Right cardiac atrium (tissue), 5 donors: ENCODE measurements around the gene UGT1A5. TPM values are rescaled to one million over a fixed set of nuclear protein-coding genes. Genes with fewer than 3 reads are reported as not detected.

Source experiments
- ATAC-seq, 2 donors: fragments of 200-7000 bp; cut with Tn5 transposase; one replicate each; pipeline versions ENCODE4 v1.8.0 to v1.9.1; 2020; ENCODE audit warnings: moderate library complexity in 2 of 2, mild to moderate bottlenecking in 1 of 2
- DNase-seq, 3 donors: peaks; one replicate each; pipeline ENCODE4 v3.0.0-alpha.2; 2020
- H3K27ac ChIP-seq: one replicate; pipeline ENCODE4 v1.5.1; 2013; ENCODE audit warnings: mild to moderate bottlenecking, low read length, control low read depth, moderate library complexity
- H3K27me3 ChIP-seq: one replicate; pipeline ENCODE4 v1.6.1; 2013; ENCODE audit not compliant: control insufficient read depth, insufficient read depth
- H3K4me1 ChIP-seq: one replicate; pipeline ENCODE4 v1.6.1; 2013; ENCODE audit warnings: low read length; ENCODE audit not compliant: control insufficient read depth, insufficient read depth
- H3K4me3 ChIP-seq: one replicate; pipeline ENCODE4 v1.5.1; 2013; ENCODE audit warnings: low read length, control low read depth
- H3K9me3 ChIP-seq: one replicate; pipeline ENCODE4 v1.6.1; 2013; ENCODE audit warnings: low read length; ENCODE audit not compliant: control insufficient read depth
- WGBS: extraction: QIAGEN DNeasy Blood & Tissue Kit; methylation state at CpG from one replicate; pipeline ENCODE4 v1.1.7; 2013; 5-methylcytosine and 5-hydroxymethylcytosine counted together
- intact Hi-C, 4 donors: fragments of 100-400 bp; cut with DNase I; formaldehyde crosslinking; loops; one replicate each; pipeline versions ENCODE4 v1.11.0 to v1.14.0; 2022 to 2023
- polyA plus RNA-seq: library from polyadenylated mRNA; stranded (reverse); fragments of 200-250 nt; gene quantifications from one replicate; pipeline ENCODE4 v1.2.3, GENCODE V29; 2013
- total RNA-seq, 4 donors: library from RNA; stranded (reverse); fragmentation: NEBNext Ultra II Directional; extraction: Animal tissue kit (Norgen Biotek cat#: 25700); gene quantifications; one replicate each; pipeline ENCODE4 v1.2.1, GENCODE V29; 2021
- donor health status: healthy with polysubstance abuse.
- donor health status: DM: no; HTN: yes; CAD: no.
- donor health status: DM: no; HTN: no; CAD: no.
- donor health status: DM: no; HTN: yes; CAD: no; lungs with severe emphysema.
- donor health status: DM: yes; HTN: yes; CAD: no.

Gene UGT1A5
- total and polyA plus RNA-seq, 5 donors = not detected

GRCh38 chr2:233766416-233766815 lies 53.7 kb downstream of the UGT1A5 start:
- 74% methylated on average over 4 of the region's 4 CpGs for WGBS
- Histone ChIP-seq H3K27ac (no peak overlapping the region), H3K4me3 (no peak overlapping the region), H3K27me3 (no peaks in the 10 kb centered on the region), H3K4me1 (no peaks in the 10 kb centered on the region), H3K9me3 (no peaks in the 10 kb centered on the region)
- intact Hi-C loops = no loop called here
- no peak for DNase-seq
- no peak for ATAC-seq

- Histone ChIP-seq H3K4me1 (no peaks in the 10 kb centered on the region), H3K9me3 (no peaks in the 10 kb centered on the region), H3K27me3 (no peaks in the 10 kb centered on the region), H3K27ac (no peak overlapping the region), H3K4me3 (no peak overlapping the region)
- DNase-seq = no peak
- ATAC-seq = no peak
- intact Hi-C loops = no loop called here
- 72% methylated on average over 4 of the region's 4 CpGs for WGBS
These were observed 55.4 kb downstream of the UGT1A5 start for GRCh38 chr2:233768076-233768475.

GRCh38 chr2:233769260-233769659 lies 56.6 kb downstream of the UGT1A5 start:
- DNase-seq = no peak
- Histone ChIP-seq H3K4me3 (no peak overlapping the region), H3K27me3 (no peaks in the 10 kb centered on the region), H3K9me3 (no peaks in the 10 kb centered on the region), H3K4me1 (no peaks in the 10 kb centered on the region), H3K27ac (no peak overlapping the region)
- no peak for ATAC-seq
- intact Hi-C loops = no loop called here
- WGBS = 93% methylated on average over 9 of the region's 9 CpGs

GRCh38 chr2:233772153-233772552 lies 59.4 kb downstream of the UGT1A5 start:
- Histone ChIP-seq H3K9me3 (no peaks in the 10 kb centered on the region), H3K4me3 (no peak overlapping the region), H3K27ac (no peak overlapping the region), H3K27me3 (no peaks in the 10 kb centered on the region), H3K4me1 (no peaks in the 10 kb centered on the region)
- ATAC-seq (no peak), DNase-seq (no peak)
- 88% methylated on average over 16 of the region's 16 CpGs for WGBS
- intact Hi-C loops = no loop called here

GRCh38 chr2:233772583-233772982 lies 59.9 kb downstream of the UGT1A5 start:
- 52% methylated on average over 5 of the region's 5 CpGs for WGBS
- no peak overlapping the region for H3K27ac ChIP-seq
- H3K4me3 ChIP-seq = no peak overlapping the region
- DNase-seq = no peak
- no peaks in the 10 kb centered on the region for H3K9me3 ChIP-seq
- no peaks in the 10 kb centered on the region for H3K27me3 ChIP-seq
- no peaks in the 10 kb centered on the region for H3K4me1 ChIP-seq
- intact Hi-C loops = no loop called here
- ATAC-seq = no peak

- ATAC-seq (no peak), DNase-seq (no peak)
- intact Hi-C loops = no loop called here
- H3K27ac ChIP-seq = no peak overlapping the region
- no peak overlapping the region for H3K4me3 ChIP-seq
- H3K9me3 ChIP-seq = no peaks in the 10 kb centered on the region
- H3K27me3 ChIP-seq = no peaks in the 10 kb centered on the region
- no peaks in the 10 kb centered on the region for H3K4me1 ChIP-seq
- 92% methylated on average over 5 of the region's 5 CpGs for WGBS
These were observed 61.1 kb downstream of the UGT1A5 start for GRCh38 chr2:233773854-233774253.

- intact Hi-C loops = no loop called here
- Histone ChIP-seq H3K4me3 (no peak overlapping the region), H3K27me3 (no peaks in the 10 kb centered on the region), H3K9me3 (no peaks in the 10 kb centered on the region), H3K4me1 (no peaks in the 10 kb centered on the region), H3K27ac (no peak overlapping the region)
- DNase-seq = no peak
- WGBS = 91% methylated on average over 6 of the region's 6 CpGs
- no peak for ATAC-seq
These were observed 62.7 kb downstream of the UGT1A5 start for GRCh38 chr2:233775414-233775813.

GRCh38 chr2:233778030-233778429 lies 65.3 kb downstream of the UGT1A5 start, which contains the start of gene MROH2A:
TSS of gene MROH2A (plus strand) at chr2:233778330. CDS start at chr2:233779359, 1,029 bp downstream.
- WGBS = 79% methylated on average over 2 of the region's 2 CpGs
- H3K9me3 ChIP-seq = no peaks in the 10 kb centered on the region
- H3K27ac ChIP-seq = no peak within 1 kb of the TSS
- intact Hi-C loops = no loop called here
- DNase-seq = no peak
- H3K4me3 ChIP-seq = no peak within 1 kb of the TSS
- no peaks in the 10 kb centered on the region for H3K4me1 ChIP-seq
- no peak for ATAC-seq
- H3K27me3 ChIP-seq = no peaks in the 10 kb centered on the region

- no peak overlapping the region for H3K4me3 ChIP-seq
- intact Hi-C loops = no loop called here
- H3K27ac ChIP-seq = no peak overlapping the region
- no peaks in the 10 kb centered on the region for H3K4me1 ChIP-seq
- ATAC-seq = no peak
- no peaks in the 10 kb centered on the region for H3K9me3 ChIP-seq
- H3K27me3 ChIP-seq = no peaks in the 10 kb centered on the region
- WGBS = 85% methylated on average over 4 of the region's 4 CpGs
- DNase-seq = no peak
These were observed 67.0 kb downstream of the UGT1A5 start for GRCh38 chr2:233779722-233780121.

- DNase-seq (no peak), ATAC-seq (no peak)
- H3K27me3 ChIP-seq = no peaks in the 10 kb centered on the region
- H3K4me1 ChIP-seq = no peaks in the 10 kb centered on the region
- WGBS = 83% methylated on average over 4 of the region's 4 CpGs
- intact Hi-C loops = no loop called here
- H3K27ac ChIP-seq = no peak overlapping the region
- no peaks in the 10 kb centered on the region for H3K9me3 ChIP-seq
- no peak overlapping the region for H3K4me3 ChIP-seq
These were observed 68.1 kb downstream of the UGT1A5 start for GRCh38 chr2:233780771-233781170.

- H3K27me3 ChIP-seq = no peaks in the 10 kb centered on the region
- no peaks in the 10 kb centered on the region for H3K4me1 ChIP-seq
- no peak overlapping the region for H3K4me3 ChIP-seq
- DNase-seq (no peak), ATAC-seq (no peak)
- WGBS = 90% methylated on average over 7 of the region's 7 CpGs
- intact Hi-C loops = no loop called here
- H3K9me3 ChIP-seq = no peaks in the 10 kb centered on the region
- no peak overlapping the region for H3K27ac ChIP-seq
These were observed 76.8 kb downstream of the UGT1A5 start for GRCh38 chr2:233789554-233789953.

- intact Hi-C loops = no loop called here
- WGBS = 79% methylated on average over 18 of the region's 18 CpGs
- H3K9me3 ChIP-seq = no peaks in the 10 kb centered on the region
- ATAC-seq (no peak), DNase-seq (no peak)
- no peak overlapping the region for H3K4me3 ChIP-seq
- H3K27ac ChIP-seq = no peak overlapping the region
- no peaks in the 10 kb centered on the region for H3K4me1 ChIP-seq
- H3K27me3 ChIP-seq = no peaks in the 10 kb centered on the region
These were observed 78.6 kb downstream of the UGT1A5 start for GRCh38 chr2:233791151-233791882.
